ENCODE measurements around the gene ATP9A. TPM values are rescaled to one million over a fixed set of nuclear protein-coding genes. Genes with fewer than 3 reads are reported as not detected.

ATP9A gene
- total RNA-seq, 1 experiment from 2014 or later = 18.6 TPM

- H3K4me2 ChIP-seq = no peak overlapping the region
- no peaks in the 10 kb centered on the region for H3K79me2 ChIP-seq (ENCODE audit: low read depth)
- no peak overlapping the region for H3K27ac ChIP-seq
- DNase-seq = no peak
- intact Hi-C loops (cut with micrococcal nuclease; ENCODE audit: unreplicated experiment) = no loop called here
- H3K9me3 ChIP-seq (ENCODE audit: insufficient read depth, low read depth) = no peaks in the 10 kb centered on the region
- peaks cover 10% of the 10 kb centered on the region for H3K4me1 ChIP-seq (replicated peaks; ENCODE audit: insufficient read depth)
- H2AFZ ChIP-seq = no peak overlapping the region
- no peaks in the 10 kb centered on the region for H3F3A ChIP-seq (ENCODE audit: insufficient read depth, low read depth)
- TF ChIP-seq EZH2 (IDR thresholded peaks at IDR 0.05; ENCODE audit: low read depth) = no peak
- TF ChIP-seq CTCF (conservative IDR thresholded peaks at IDR 0.05) = no peak
- H3K27me3 ChIP-seq (ENCODE audit: insufficient read depth, low read depth) = no peaks in the 10 kb centered on the region
- CTCF ChIA-PET = no interaction called here
- BruUV-seq (replicated peaks) = no TSS peak
- H3K36me3 ChIP-seq (ENCODE audit: low read depth) = no peaks in the 10 kb centered on the region
- H3K4me3 ChIP-seq = no peak overlapping the region
- H4K20me1 ChIP-seq (ENCODE audit: insufficient read depth) = no peaks in the 10 kb centered on the region
- POLR2A ChIA-PET (ENCODE audit: unreplicated experiment) = interaction anchor here (0.5 to 0.6 kb wide), 2 partner anchors 110 to 536 kb away, joined by 4 read pairs; no protein-coding TSS in a partner anchor
- H3K9me2 ChIP-seq (ENCODE audit: insufficient read depth) = no peaks in the 10 kb centered on the region
These were observed 169.6 kb downstream of the ATP9A start for GRCh38 chr20:51598556-51598955.

GRCh38 chr20:51597389-51598231 lies 170.6 kb downstream of the ATP9A start:
- no peak overlapping the region for H3K4me3 ChIP-seq
- no peaks in the 10 kb centered on the region for H3K36me3 ChIP-seq (ENCODE audit: low read depth)
- H3K9me2 ChIP-seq (ENCODE audit: insufficient read depth) = no peaks in the 10 kb centered on the region
- H3K9me3 ChIP-seq (ENCODE audit: insufficient read depth, low read depth) = no peaks in the 10 kb centered on the region
- H3K4me1 ChIP-seq (replicated peaks; ENCODE audit: insufficient read depth) = peaks cover 10% of the 10 kb centered on the region
- H4K20me1 ChIP-seq (ENCODE audit: insufficient read depth) = no peaks in the 10 kb centered on the region
- CTCF ChIA-PET = interaction anchor here (0.6 kb wide), 1 partner anchor 219 kb away, joined by 7 read pairs; no protein-coding TSS in a partner anchor
- no peak for DNase-seq
- POLR2A ChIA-PET (ENCODE audit: unreplicated experiment) = interaction anchor here (0.5 to 0.6 kb wide), 2 partner anchors 16 to 226 kb away, joined by 3 to 7 read pairs; no protein-coding TSS in a partner anchor
- H3F3A ChIP-seq (ENCODE audit: insufficient read depth, low read depth) = no peaks in the 10 kb centered on the region
- no peak overlapping the region for H2AFZ ChIP-seq
- H3K4me2 ChIP-seq = no peak overlapping the region
- intact Hi-C loops (cut with micrococcal nuclease; ENCODE audit: unreplicated experiment) = no loop called here
- H3K79me2 ChIP-seq (ENCODE audit: low read depth) = no peaks in the 10 kb centered on the region
- TF ChIP-seq EZH2 (IDR thresholded peaks at IDR 0.05; ENCODE audit: low read depth) (no peak), CTCF (conservative IDR thresholded peaks at IDR 0.05) (no peak)
- BruUV-seq (replicated peaks) = no TSS peak
- H3K27ac ChIP-seq = no peak overlapping the region
- H3K27me3 ChIP-seq (ENCODE audit: insufficient read depth, low read depth) = no peaks in the 10 kb centered on the region

- no peak for DNase-seq
- H3K27me3 ChIP-seq (ENCODE audit: insufficient read depth, low read depth) = no peaks in the 10 kb centered on the region
These were observed 171.4 kb downstream of the ATP9A start for GRCh38 chr20:51596668-51597388.

More at GRCh38 chr20:51596668-51597388, 171.4 kb downstream of the ATP9A start:
- CTCF ChIA-PET = interaction anchor here (0.6 to 0.7 kb wide), 3 partner anchors 218 to 609 kb away, joined by 3 to 7 read pairs (median 3); no protein-coding TSS in a partner anchor
- Histone ChIP-seq H3K9me3 (ENCODE audit: insufficient read depth, low read depth) (no peaks in the 10 kb centered on the region), H3F3A (ENCODE audit: insufficient read depth, low read depth) (no peaks in the 10 kb centered on the region), H3K4me1 (replicated peaks; ENCODE audit: insufficient read depth) (peaks cover 10% of the 10 kb centered on the region), H4K20me1 (ENCODE audit: insufficient read depth) (no peaks in the 10 kb centered on the region), H3K4me3 (no peak overlapping the region), H2AFZ (no peak overlapping the region), H3K4me2 (no peak overlapping the region), H3K79me2 (ENCODE audit: low read depth) (no peaks in the 10 kb centered on the region), H3K27ac (no peak overlapping the region), H3K36me3 (ENCODE audit: low read depth) (no peaks in the 10 kb centered on the region), H3K9me2 (ENCODE audit: insufficient read depth) (no peaks in the 10 kb centered on the region)
- no TSS peak for BruUV-seq (replicated peaks)
- POLR2A ChIA-PET (ENCODE audit: unreplicated experiment) = interaction anchor here (0.5 to 0.6 kb wide), 2 partner anchors 17 to 225 kb away, joined by 3 to 7 read pairs; no protein-coding TSS in a partner anchor
- TF ChIP-seq CTCF (conservative IDR thresholded peaks at IDR 0.05) (no peak), EZH2 (IDR thresholded peaks at IDR 0.05; ENCODE audit: low read depth) (no peak)
- intact Hi-C loops (cut with micrococcal nuclease; ENCODE audit: unreplicated experiment) = no loop called here
